GM13977 (cell line): ENCODE data around the gene CA5A.
"Not testable (repeated sequence)": the region's sequence is repeated elsewhere in the genome, so short reads cannot be mapped to it uniquely, and the experiment has no call there.

ENCODE experiments used
- DNase-seq: peaks from one replicate; pipeline ENCODE4 v3.0.0; 2012; ENCODE audit warnings: low spot score
- CTCF ChIP-seq: IDR thresholded peaks from 2 replicates; pipeline ENCODE4 v1.5.1; 2012; ENCODE audit warnings: mild to moderate bottlenecking, control low read depth; ENCODE audit not compliant: insufficient read depth; ENCODE audit errors: extremely low read depth, missing control alignments
- in situ Hi-C: fragments of 300-500 bp; cut with MboI; formaldehyde crosslinking; loops from one replicate; pipeline ENCODE4 v1.12.0; 2022; ENCODE audit warnings: low sequenced_read_pairs, low pct_unique_long_range_greater_than_20kb, mixed read lengths, inconsistent platforms; ENCODE audit not compliant: unreplicated experiment

CA5A gene

GRCh38 chr16:87914812-87915211 lies 21.5 kb downstream of the CA5A start:
- in situ Hi-C loops = no loop called here
- no peak for DNase-seq
- TF ChIP-seq CTCF = no peak

GRCh38 chr16:87914021-87914725 lies 22.2 kb downstream of the CA5A start:
- in situ Hi-C loops, DNase-seq: not testable (repeated sequence)

GRCh38 chr16:87912691-87913090 lies 23.6 kb downstream of the CA5A start:
- DNase-seq, in situ Hi-C loops: not testable (repeated sequence)

- DNase-seq, in situ Hi-C loops: not testable (repeated sequence)
These were observed 25.1 kb downstream of the CA5A start for GRCh38 chr16:87911106-87911763.

- peak; percentile 89 for DNase-seq
- in situ Hi-C loops = not testable (repeated sequence)
- peak; percentile 89 for TF ChIP-seq CTCF
These were observed 27.0 kb downstream of the CA5A start for GRCh38 chr16:87909203-87909935.

- DNase-seq, in situ Hi-C loops: not testable (repeated sequence)
These were observed 28.2 kb downstream of the CA5A start for GRCh38 chr16:87908101-87908500.

GRCh38 chr16:87905521-87905920 lies 30.8 kb downstream of the CA5A start:
- DNase-seq, in situ Hi-C loops: not testable (repeated sequence)

GRCh38 chr16:87904963-87905362 lies 31.4 kb downstream of the CA5A start:
- in situ Hi-C loops, DNase-seq: not testable (repeated sequence)

- DNase-seq, in situ Hi-C loops: not testable (repeated sequence)
These were observed 35.8 kb downstream of the CA5A start for GRCh38 chr16:87900489-87900888.

GRCh38 chr16:87897521-87898505 lies 38.5 kb downstream of the CA5A start:
- no peak for DNase-seq
- no peak for TF ChIP-seq CTCF
- in situ Hi-C loops = no loop called here

- in situ Hi-C loops, DNase-seq: not testable (repeated sequence)
These were observed 39.3 kb downstream of the CA5A start for GRCh38 chr16:87896924-87897520.

- DNase-seq, in situ Hi-C loops: not testable (repeated sequence)
These were observed 40.0 kb downstream of the CA5A start for GRCh38 chr16:87896176-87896890.
